GM19324 (cell line): ENCODE data around the gene DCHS1.

Experiments
- ATAC-seq: cut with Tn5 transposase; IDR thresholded peaks from one replicate; pipeline ENCODE4 v1.9.1; 2021; ENCODE audit warnings: mild to moderate bottlenecking, moderate library complexity; ENCODE audit not compliant: unreplicated experiment, low FRiP score

The DCHS1 gene

DNA sequence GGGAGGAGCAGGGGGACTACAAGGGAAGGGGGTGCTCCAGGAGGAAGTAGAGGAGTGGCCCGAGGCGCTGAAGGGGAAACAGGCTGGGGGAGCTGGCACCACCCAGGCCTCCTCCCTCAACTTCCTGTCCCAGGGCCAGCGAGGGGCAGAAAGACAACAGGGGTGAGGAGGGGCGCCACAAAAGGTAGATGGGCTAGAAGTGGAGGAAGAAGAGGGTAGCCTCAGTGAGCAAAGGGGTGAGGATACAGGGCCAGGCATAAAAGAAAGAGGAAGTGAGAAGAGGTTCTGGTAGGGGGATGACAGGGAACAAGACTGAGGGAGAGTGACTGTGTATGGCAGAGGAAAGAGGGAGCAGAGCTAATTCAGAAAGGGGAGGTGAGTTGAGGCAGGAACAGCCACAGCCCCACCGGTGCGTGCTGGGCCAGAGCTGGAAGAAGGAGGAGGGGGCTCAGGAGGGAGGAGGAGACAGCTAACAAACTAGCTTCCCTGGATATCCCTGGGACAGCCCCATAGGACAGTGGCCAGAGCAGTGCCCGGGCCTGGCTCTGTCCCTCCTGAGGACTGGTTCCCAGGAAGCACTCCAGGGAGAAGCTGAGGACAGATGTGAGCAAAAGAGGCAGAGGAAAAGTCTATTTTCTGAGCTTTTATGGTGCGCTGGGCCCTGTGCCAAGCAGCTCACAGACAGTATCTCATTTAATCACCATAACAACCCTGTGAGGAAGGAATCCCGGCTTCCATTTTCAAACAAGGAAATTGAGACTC lies 8.5 kb downstream of the DCHS1 start:
- ATAC-seq, result peak; percentile 70

DNA sequence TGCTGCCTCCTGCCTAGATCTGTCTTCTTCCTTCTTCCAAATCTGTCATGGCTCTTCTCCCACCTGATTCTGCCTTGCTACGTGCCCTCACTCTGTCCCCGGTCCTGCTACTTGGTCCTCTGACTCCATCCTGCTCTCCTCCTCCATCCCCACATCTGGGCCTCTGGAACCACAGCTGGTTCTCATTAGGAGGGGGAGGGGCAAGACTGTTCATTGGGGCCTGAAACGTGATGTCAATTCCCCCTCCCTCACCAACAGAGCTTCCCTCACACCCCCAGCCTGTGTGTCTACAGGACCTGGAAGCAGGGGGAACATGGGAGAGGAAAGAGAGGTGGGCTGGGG lies 9.1 kb downstream of the DCHS1 start:
- ATAC-seq, result no peak

DNA sequence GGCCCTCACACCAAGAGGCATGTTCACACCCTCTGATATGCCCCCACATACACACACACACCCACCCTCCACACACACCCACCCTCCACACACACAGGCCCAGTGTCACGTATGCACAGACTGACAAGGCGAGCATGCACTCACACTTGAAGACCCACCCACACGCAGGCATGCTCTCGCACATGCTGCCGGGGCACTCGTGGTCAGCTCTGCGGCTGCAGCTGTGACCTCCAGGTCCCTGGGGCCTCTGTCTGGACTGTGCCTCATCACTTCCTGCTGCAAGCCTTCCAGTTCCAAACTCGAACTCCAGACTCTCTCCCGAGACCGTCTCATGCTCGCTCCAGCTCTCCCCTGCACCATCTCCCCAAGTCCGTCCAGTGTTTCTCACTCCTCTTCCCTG lies 9.5 kb downstream of the DCHS1 start:
- no peak for ATAC-seq

DNA sequence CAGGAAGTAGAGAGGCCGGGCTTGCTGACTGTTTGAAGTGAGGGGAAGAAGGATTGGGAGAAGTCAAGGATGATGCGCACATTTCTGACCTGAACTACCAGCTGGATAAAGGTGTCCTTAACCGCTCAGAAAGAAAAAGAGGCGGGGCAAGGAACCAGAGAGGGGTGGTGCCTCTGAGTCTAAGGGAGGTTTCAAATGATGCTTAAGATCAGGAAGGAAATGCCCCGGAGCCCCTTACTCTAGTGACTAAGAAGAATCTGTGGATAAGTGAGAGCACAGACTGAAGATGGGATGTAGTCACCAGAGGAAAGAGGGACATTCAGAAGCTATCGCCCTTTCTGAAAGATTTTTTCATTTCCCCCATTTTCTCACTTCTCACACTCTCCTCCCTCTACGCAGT lies 12.7 kb downstream of the DCHS1 start:
- no peak for ATAC-seq

DNA sequence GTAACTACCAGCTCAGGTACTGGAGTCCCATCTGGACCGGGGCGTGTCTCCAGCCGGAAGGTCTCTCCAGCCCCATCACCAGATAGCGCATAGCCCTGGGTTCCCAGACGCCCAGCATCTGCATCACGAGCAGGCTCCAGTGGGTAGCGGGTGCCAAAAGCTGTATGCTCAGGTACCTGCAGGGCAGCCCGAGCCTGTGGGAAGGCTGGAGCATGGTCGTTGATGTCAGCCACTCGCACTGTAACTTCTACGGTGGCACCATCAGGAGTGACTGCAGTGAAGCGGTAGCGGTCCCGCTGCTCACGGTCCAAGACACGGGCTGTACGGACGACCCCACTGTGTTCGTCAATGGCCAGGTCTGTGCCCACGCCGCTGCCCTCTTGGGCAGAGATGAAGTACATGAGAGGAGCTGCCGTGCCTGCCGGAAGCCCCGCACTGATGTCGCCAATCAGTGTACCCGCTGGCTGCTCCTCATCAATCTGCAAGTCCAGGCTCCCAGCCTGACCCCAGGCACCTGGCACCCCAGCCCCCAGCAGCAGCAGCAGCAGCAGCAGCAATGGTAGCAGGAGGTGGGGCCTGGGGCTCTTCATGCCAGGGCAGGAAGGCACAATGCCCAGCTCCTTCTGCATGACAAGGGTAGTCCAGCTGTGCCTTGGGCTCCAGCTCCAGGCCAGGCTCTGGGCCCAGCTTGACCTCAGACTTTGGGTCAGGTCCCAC lies 14.5 kb downstream of the DCHS1 start:
- ATAC-seq, result no peak

DNA sequence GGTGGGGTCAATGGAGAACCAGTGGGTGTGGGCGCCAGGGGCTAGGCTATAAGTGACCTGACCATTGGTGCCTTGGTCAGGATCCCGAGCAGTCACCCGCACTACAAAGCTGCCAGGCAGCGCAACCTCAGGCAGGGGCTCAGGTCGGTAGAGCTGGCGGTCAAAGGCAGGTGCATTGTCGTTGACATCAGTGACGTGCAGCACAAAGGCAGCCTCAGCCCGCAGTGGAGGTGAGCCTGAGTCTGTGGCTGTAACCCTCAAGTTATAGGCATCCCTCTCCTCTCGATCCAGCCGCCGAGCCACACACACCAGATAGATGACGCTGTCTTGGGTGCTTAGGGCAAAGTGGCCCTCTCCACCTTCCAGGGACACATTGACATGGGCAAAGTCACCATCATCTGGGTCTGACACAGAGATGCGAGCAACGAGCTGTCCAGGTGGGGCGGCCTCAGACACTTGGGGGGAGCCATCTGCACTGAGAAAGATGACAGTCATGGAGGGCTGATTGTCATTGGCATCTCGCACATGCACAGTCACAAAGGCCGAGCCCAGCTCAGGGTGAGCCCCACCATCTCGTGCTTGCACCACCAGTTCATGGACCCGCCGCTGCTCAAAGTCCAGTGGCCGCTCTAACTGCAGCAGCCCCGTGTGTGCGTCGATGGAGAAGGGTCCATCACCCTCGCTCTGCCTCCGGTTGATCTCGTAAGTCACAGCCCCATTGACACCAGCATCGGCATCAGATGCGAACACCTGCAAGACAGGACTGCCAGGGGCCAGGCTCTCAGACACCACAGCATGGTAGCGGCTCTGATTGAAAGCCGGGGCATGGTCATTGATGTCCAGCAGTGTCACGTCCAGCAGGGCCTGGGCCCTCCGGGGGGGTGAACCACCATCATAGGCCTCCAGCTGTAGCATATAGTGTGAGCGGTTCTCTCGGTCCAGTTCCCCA lies 15.3 kb downstream of the DCHS1 start:
- no peak for ATAC-seq

DNA sequence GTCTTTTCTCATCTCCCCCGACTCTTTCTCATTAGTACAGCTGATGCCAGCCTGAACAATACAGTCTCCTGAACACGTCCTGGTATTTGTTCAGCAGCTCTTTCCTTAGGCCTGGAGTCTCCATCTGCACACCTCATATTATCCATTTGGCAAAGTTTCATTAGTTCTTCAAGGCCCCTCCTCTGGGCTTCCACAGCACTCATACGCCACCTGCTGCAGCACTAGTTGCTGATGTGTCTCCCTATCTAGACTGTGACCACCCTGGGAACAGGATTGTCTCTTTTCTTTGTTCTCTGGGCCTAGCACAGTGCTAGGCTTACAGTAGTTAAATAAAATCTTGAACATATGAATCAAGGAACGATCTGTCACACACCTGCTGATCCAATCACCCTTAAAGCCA lies 17.2 kb downstream of the DCHS1 start:
- ATAC-seq, result no peak

DNA sequence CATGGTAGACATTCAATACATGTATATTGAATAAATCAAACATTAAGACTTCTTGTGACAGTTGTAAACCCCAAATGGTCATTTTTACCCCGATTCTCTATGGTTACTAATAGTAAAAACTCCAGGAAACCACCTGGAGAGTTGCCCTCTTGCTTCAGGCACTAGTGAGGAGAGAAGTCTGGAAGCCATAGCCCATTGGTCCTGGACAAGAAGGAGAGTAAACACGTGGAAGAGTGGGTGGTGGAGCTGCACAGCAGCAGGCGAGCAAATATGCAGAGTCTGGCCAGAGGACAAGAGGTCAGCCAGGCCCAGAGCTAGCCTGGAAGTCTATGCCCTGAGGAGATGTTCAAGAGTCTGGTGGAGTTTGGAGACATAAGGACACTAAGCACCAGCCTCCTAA lies 17.7 kb downstream of the DCHS1 start:
- no peak for ATAC-seq

DNA sequence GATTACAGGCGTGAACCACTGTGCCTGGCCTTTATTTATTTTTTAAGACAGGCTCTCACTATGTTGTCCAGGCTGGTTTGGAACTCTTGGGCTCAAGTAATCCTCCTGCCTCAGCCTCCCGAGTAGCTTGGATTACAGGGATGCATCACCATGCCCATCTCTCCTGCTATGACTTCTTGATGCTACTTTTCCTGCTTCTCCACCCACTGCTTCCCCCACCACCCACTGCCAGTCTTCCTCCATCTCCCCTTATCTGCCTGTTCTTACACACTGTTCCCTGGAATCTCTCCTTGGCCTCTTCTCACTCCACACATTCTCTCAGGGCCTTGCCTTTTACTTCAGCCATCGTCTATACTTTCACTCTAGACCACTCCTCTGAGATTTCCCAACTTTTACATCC lies 19.1 kb downstream of the DCHS1 start:
- no peak for ATAC-seq

DNA sequence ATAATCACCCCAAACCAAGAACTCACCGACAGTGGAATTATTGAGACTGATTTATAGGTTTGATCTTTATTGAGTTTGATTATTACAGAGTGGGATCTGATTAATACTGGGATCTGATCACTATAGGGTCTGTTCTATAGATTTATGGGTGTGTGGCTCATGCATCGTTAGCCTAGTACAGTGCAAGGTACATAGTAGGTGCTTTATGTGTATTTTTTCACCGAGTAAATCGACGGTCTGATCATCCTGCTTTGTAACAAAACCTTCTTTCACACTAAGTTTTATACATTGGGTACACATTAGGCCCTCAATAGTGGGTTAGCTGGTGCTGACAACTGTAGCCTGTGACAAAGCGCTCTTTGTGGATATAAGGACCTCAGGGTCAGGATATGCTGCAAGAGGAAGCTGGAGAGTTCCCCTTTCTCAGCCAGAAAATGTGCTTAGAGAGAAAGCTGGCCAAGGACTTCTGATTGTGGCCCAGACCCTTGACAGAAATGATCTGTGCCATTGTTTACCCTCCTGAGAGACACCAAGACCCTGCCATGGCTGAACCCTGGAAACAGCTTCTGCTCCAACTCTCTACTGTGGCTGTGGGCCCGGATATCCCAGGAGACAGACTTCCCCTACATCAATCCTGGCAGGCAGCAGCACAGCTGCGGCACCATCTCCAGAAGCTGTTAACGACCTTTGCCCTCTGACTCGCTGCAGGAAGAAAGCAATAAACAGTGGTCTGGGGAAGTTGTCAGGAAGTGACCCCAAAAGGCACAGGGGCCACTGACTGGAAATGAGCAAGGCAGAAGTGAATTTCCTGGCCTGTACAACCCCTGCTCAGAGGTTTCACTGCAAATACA lies 20.3 kb downstream of the DCHS1 start:
- no peak for ATAC-seq

DNA sequence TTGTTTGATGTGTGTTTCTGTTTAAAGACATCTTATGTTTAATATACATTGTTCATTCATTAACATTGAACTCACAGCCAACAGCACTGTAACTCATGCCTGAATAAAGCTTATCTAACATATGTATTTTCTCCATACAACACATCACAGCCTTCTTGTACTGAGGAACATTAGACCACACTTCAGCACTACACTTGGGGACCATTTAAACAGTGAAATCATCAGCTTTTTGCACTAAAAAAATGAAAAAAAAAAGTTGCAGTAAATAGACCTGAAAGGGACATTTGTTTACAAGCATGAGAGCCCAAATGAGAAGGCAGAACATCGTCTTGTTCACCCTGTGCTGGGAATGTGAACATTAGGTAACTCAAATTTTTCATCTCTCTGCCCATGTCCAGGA lies 21.1 kb downstream of the DCHS1 start:
- no peak for ATAC-seq

DNA sequence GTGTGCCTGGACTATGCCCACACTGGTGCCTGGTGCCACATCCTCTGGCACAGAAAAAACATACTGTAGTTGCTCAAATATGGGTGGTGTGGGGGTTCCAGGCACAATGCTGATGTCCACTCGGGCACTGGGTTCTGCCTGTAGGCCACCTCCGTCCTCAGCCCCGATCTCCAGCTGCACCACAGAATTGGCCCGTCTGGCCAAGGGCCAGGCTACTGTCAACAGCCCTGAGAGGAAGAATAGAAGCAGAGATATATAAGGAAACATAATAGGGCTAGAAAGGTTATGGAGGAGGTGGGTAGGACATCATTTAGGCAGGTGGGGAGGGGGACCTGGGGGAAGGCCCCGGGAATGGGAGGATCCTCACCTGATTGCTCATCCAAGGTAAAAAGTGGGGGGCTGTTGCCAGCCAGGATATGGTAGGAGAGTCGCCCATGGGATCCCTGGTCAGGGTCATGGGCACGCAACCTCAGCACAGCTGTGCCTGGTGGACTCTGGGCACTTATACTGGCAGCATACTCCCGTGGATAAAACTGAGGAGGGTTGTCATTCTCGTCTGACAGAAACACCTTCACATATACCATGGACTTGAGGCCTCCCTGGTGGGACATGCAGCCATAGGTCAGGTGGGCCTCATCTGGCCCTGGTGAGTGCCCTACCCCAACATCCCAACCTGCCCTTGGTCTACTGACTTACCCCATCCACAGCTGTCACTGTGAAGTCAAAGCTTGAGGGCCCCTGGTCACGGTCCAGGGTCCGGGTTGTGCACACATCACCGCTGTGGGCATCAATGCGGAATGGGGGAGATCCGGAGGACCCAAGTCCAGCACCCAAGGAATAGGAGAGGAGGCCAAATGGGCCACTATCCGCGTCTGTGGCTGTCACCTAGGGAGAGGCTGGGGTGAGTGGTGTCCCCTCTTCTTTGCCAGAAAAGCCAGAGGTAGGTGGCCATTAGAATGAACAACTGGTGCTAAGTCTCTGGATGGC lies 21.9 kb downstream of the DCHS1 start:
- no peak for ATAC-seq

DNA sequence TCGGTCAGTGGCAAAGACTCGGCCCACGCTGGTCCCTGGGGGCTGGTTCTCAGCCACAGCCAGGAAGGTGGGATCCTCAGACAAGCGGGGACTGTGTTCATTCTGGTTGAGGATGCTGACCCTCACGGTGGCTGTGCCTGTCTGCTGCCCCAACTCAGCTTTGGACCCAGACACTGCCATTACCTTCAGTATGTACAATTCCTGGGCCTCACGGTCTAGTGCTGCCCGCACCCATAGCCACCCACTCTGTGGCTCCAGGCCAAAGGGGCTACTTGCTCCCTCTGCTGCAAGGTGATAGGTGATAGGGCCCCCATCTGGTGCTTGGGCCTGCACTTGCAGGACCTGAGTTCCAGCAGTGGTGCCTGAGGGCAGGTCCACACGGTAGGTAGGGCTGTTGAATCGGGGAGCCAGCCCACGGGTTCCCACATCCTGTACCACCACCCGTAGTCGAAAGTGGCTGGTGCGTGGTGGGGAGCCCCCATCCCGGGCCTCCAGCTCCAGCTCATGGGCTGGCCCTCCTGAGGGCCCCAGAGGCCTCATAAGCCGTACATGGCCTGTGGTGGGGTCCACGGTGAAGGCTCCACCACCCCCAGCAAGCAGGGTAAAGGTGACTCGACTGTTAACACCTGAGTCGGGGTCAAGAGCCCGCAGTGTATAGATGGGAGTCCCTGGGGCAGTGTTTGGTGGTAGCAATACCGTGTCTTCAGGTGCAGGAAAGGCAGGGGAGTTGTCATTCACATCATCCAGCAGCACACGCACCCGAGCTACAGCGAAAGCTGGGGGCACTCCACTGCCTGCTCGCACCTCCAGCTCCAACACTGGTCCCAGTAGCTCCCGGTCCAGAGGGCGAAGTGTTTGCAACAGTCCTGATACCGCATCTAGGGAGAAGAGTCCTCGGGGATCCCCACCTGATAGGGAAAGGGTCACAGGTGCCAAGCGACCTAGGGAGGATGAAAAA lies 23.2 kb downstream of the DCHS1 start:
- ATAC-seq, result no peak

DNA sequence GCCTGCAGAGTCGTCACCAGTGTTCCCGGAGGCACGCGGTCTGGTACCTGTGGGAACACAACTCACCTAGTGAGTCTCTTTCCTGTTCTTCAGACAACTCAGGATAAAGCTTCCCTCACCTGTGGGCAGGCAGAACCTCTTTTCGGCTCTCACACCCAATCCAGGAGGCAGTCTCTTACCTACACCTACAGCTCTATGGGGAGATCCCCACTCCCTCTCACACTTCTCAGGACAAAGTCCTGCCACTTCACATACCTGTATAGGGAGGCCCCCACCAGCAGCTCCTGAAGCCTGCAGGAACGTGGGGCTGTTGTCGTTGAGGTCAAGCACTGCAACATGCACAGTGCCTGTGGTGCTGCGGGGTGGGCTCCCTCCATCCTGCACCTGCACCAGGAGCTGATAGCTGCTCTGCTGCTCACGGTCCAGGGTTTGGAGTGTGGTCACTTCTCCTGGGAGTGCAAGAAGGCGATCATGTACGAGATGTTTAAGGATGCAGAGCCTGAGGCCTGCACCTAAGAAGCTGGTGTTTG lies 24.2 kb downstream of the DCHS1 start:
- ATAC-seq, result no peak

DNA sequence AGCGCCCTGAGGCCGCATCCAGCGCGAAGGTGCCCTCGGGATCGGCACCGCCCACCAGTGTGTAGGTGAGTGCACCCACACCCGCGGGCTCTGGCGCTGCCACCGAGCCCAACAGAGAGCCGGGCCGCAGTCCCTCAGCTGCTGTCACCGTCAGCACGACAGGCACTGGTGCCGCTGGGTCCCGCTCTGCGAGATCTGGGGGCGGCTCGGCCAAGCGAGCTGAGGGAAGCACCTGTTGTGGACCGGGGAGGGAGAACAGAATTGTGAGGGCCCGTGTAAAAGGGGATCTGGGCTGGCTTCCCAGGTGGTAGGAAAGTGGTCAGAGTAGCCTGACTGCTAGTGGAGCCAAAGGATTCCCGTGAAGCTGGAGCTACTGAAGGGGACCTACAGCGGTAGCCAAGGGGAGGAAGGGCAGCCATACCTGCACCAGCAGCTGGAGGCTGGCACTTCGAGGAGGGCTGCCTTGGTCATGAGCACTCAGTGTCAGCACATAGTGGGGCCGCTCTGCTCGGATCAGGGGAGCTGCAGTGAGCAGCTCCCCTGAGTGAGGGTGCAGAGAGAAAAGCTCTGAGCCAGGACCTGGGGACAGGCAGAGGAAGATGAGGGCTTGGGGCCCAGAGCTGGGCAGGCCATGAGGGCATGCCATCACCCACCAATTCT lies 24.8 kb downstream of the DCHS1 start:
- no peak for ATAC-seq

DNA sequence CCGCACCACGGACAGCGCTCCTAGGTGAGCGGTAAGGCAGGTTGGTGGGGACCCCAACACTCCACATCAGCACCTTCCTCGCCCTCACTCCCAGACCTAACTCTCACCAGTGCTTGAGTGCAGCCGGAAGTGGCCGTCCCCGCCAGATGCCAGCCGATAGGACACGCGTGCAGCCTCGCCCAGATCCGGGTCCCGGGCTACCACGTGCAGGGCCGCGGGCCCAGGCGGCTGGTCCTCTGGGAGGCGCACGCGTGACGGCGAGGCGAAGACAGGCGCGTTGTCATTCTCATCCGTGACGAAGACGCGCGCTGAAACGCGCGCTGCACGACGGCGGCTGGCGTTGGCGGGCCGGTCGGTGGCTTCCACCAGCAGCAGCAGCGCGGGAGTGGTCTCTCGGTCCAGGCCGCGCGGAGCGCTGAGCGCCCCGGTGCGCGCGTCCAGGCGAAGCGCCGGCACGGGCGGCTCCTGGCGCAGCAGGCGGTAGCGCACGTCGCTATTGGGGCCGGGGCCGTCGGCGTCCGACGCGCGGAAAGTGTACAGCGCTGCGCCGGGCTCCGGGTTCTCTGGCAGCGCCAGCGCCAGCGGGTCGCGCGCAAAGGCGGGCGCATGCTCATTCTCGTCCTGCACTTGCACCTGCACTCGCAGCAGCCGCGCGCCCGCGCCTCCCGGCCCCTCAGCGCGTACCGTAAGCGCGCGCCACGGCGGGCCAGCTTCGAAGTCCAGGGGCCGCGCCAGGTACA lies 25.5 kb downstream of the DCHS1 start:
- no peak for ATAC-seq

DNA sequence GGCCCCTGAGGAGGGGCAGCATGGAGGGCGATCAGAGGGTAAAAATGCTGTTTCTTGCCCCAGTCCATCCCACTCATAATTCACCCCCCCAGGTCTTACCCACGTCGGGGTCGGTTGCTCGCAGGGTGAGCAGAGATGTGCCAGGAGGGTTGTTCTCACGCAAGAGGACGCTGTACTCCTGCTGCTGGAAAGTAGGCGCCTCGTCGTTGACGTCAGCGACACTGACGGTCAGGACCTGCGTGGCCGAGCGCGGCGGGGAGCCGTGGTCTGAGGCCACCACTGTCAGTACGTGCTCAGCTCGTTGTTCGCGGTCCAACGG lies 26.1 kb downstream of the DCHS1 start:
- ATAC-seq, result no peak
